GM20000 (cell line): ENCODE measurements around the gene TBATA.

ENCODE experiments used
- DNase-seq: peaks from one replicate; pipeline ENCODE4 v3.0.0; 2012; ENCODE audit warnings: low spot score
- TF ChIP-seq, protein P1 (sequence below): IDR thresholded peaks from 2 replicates; pipeline ENCODE4 v1.5.1; 2012; ENCODE audit warnings: mild to moderate bottlenecking, control low read depth; ENCODE audit errors: extremely low read depth, missing control alignments

TBATA gene

DNA sequence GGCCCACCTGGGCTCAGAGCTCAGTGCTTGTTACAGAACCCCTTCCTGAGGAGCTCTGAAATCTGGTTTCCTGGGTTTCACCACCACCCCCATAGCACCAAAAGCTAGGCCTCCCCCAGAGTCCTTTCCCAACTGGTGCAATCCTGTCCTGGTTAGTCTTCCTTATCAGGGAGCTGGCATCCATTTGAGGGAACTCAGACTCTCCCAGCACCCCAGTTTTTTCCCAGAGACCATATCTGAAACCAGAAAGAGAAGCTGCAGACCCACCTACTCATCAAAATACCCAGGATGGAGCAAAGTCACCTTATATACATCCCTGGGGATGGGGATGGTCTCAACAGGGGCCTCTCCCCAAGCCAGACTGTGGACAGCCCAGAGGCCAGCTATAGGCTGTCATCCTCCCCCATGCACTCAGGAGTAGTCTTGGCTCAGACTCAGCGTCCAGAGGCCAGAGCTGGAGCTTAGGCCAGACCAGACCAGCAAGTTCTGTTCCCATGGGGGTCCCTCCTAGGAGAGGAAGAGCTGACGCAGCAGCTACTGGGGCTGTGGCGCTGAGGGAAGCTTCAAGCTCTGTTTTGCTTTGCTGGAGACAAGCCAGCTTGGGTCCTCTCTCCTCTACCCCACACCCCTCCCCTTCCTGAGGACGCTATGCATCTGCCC lies 3.0 kb downstream of the TBATA start:
- TF ChIP-seq, protein P1, sequence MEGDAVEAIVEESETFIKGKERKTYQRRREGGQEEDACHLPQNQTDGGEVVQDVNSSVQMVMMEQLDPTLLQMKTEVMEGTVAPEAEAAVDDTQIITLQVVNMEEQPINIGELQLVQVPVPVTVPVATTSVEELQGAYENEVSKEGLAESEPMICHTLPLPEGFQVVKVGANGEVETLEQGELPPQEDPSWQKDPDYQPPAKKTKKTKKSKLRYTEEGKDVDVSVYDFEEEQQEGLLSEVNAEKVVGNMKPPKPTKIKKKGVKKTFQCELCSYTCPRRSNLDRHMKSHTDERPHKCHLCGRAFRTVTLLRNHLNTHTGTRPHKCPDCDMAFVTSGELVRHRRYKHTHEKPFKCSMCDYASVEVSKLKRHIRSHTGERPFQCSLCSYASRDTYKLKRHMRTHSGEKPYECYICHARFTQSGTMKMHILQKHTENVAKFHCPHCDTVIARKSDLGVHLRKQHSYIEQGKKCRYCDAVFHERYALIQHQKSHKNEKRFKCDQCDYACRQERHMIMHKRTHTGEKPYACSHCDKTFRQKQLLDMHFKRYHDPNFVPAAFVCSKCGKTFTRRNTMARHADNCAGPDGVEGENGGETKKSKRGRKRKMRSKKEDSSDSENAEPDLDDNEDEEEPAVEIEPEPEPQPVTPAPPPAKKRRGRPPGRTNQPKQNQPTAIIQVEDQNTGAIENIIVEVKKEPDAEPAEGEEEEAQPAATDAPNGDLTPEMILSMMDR, result no peak
- DNase-seq, result no peak

DNA sequence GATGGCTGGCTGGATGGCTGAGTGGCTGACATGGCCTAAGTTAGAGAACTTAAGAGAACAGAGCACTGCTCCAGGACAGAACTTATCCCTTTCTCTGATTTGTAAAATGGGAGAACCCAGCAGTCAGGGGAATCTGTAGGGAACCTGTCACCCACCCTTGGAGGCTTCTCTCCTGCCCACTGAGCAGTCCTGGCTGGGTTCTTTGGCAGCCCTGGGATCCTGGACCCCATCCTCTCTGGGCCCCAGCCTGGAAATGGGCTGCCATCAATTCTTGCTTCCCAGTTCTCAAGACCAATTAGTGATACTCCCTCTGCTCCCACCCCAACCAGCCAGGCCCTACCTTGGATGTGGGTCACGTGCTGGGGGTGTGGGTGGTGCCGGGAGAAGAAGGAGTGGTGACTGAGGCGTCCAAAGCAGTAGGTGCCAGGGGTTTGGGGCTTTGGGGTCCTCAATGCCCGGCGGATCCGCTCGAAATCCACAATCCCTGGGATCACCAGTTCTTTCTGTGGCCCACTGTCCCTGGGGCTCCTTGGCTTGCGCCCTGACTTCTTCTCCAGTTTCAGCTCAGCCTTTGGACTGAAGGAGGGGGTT lies 3.6 kb downstream of the TBATA start:
- DNase-seq, result no peak
- TF ChIP-seq, protein P1, result no peak

DNA sequence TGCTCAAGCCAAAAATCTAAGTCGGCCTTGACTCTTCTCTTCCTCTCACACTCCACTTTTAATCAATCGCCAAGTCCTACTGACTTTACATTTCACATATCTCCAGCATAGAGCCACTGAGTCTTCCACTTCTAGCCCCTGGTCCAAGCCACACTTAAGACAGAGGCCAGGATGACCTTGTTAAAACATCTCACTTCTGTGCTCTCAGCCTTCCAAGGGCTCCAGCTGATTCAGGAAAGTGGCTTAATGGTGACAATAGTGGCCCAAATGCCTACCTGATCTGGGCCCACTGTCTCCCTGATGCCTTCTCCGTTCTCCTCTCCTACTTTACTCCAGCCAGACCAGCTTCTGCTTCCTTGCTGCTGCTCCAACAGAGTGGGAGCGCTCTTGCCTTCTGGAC lies 4.4 kb downstream of the TBATA start:
- no peak for DNase-seq
- TF ChIP-seq, protein P1, result no peak

DNA sequence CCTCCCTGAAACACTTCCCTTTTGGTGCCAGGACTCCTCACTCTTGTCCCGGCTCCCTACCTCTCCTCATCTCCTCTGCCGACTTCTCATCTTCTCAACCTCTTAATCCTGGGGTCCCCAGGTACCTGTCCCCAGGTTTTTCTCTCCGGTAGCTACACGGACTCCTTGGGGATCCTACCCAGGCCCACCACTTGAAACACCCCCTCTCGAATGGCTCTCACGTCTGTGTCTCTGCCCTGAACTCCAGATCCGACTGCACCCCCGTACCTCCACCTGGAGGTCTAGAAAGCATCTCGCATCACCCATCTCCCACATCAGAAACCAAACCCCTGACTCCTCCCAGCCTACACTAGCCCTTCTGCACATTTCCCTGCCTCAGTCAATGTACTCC lies 4.8 kb downstream of the TBATA start:
- DNase-seq, result no peak
- TF ChIP-seq, protein P1, result no peak

DNA sequence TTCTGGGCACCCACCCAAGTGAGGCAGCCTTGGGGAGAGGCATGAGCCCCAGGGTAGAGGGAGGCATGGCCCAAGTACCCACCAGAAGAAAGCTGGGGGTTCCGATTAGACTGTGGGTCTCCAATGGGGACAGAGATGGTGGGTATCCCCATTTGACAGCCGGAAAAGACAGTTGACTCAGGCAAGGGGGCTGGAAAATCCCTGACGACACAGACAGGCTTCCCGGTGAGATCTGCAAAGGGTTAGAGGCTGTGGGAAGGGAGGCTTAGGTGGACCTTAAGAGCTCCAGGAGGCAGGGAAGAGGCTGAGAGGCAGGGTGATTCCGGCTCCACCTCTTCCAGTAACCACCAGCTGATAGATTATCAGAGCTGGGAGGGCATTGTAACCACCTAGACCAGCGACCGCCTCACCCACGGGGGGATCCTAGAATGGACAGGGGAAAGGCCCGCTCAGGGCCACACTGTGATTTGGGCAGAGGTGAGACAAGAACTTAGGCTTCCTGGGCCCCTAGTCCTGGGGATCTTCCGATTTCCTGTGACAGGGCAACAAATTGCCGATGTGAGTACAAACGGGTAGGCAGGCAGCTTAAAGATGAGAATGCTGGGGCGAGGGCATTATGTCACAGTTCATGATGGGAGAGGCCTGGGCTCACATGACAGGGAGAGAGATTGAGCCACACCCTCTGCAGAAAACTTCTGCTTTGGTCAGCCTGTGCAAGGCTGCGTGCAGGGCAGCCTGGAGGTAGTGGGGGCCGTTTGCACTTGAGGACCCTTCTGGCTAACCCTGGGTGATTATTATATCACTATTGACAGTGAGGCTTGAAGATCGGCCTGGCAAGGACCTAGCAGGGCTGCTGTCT lies 5.4 kb downstream of the TBATA start:
- no peak for DNase-seq
- TF ChIP-seq, protein P1, result no peak

DNA sequence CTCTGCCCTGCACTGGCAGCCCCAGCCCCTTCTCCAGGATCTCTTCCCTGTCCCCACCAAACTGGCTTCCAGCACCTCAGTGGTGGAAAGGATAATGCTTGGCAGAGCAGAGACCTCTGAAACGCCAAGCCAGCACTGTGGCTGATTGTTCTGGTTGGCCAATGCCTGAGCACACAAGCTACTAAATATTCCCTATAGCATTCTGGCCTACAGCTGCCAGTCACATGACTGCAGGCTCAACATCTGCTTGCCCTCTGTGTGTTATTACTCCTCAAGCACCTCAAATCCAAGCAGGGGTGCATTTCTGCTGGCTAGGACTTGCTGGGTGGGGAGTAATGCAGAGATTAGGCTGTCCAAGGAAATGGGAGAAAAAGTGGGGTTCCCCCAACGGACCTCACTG lies 6.1 kb downstream of the TBATA start:
- no peak for DNase-seq
- TF ChIP-seq, protein P1, result no peak
